Endothelial cell of umbilical vein (primary cell): ENCODE data around the gene SPRED2. TPM values are rescaled to one million over a fixed set of nuclear protein-coding genes. Genes with fewer than 3 reads are reported as not detected.

ENCODE experiments used
- BruUV-seq: library from RNA; stranded (reverse); fragments of 400-500 nt; replicated peaks from 2 replicates; lab custom pipeline; 2021; lab: Mats Ljungman, UMichigan
- CTCF ChIA-PET: fragments of 300-600, 350-600 bp; sonication (Branson Sonifier 250); formaldehyde crosslinking; loops from one replicate; lab custom pipeline; 2021; ENCODE audit warnings: antibody characterized with exemption, inconsistent platforms; lab: Charles Lee
- POLR2A ChIA-PET: fragments of 300-600, 350-600 bp; sonication (Branson Sonifier 250); formaldehyde crosslinking; loops from one replicate; lab custom pipeline; 2021; ENCODE audit warnings: antibody characterized with exemption, inconsistent platforms; lab: Charles Lee
- DNase-seq: peaks from one replicate; pipeline ENCODE4 v3.0.0-alpha.2; 2011; ENCODE audit warnings: low read depth, low spot score
- FAIRE-seq: peaks from 2 replicates; lab custom pipeline; 2011; peaks lifted over from hg19 to GRCh38; lab: Jason Lieb, UNC
- H2AFZ ChIP-seq: 2 replicates; pipeline ENCODE4 v1.6.0; 2012; ENCODE audit warnings: low read depth, low read length, control low read depth, inconsistent platforms
- H3K27ac ChIP-seq: 2 replicates; pipeline ENCODE4 v1.5.1; 2011; ENCODE audit warnings: low read depth, mild to moderate bottlenecking, control low read depth, low read length, moderate library complexity; ENCODE audit not compliant: insufficient read depth
- H3K27me3 ChIP-seq, 2 experiments: 2 replicates each; pipeline versions ENCODE4 v1.6.0 to v1.6.1; 2011; ENCODE audit warnings: low read length in 2 of 2, mixed read lengths in 1 of 2; ENCODE audit not compliant: control insufficient read depth in 2 of 2, insufficient read depth in 2 of 2
- H3K36me3 ChIP-seq, 2 experiments: 2 replicates in 1 of 2; 3 replicates in 1 of 2; pipeline ENCODE4 v1.5.1; 2011; ENCODE audit warnings: low read length in 2 of 2, mild to moderate bottlenecking in 1 of 2, moderate library complexity in 1 of 2; ENCODE audit not compliant: control insufficient read depth in 2 of 2, insufficient read depth in 2 of 2; ENCODE audit errors: extremely low read depth in 1 of 2
- H3K4me1 ChIP-seq: 3 replicates; pipeline ENCODE4 v1.5.1; 2011; ENCODE audit warnings: mild to moderate bottlenecking, low read length; ENCODE audit not compliant: control insufficient read depth, insufficient read depth; ENCODE audit errors: extremely low read depth
- H3K4me2 ChIP-seq: 2 replicates; pipeline ENCODE4 v1.6.1; 2011; ENCODE audit warnings: low read length, control low read depth, mixed read lengths; ENCODE audit not compliant: insufficient read depth
- H3K4me3 ChIP-seq, 3 experiments: fragments of 200-600 bp in 1 of 3; sonication (generic), shearing (Covaris generic) in 1 of 3; replicated peaks in 1 of 3; 2 replicates each; pipeline ENCODE4 v1.5.1; 2011 to 2016; ENCODE audit warnings: control low read depth in 3 of 3, low read length in 3 of 3, mild to moderate bottlenecking in 2 of 3, inconsistent platforms in 1 of 3, low read depth in 1 of 3, moderate library complexity in 1 of 3; ENCODE audit not compliant: insufficient read depth in 1 of 3
- H3K79me2 ChIP-seq: 2 replicates; pipeline ENCODE4 v1.6.0; 2012; ENCODE audit warnings: low read length, inconsistent platforms; ENCODE audit not compliant: control insufficient read depth, insufficient read depth
- H3K9ac ChIP-seq: replicated peaks from 2 replicates; pipeline ENCODE3; 2011; ENCODE audit warnings: low read length, control low read depth; ENCODE audit not compliant: insufficient read depth; ENCODE audit errors: extremely low read depth
- H3K9me1 ChIP-seq: replicated peaks from 3 replicates; pipeline ENCODE4 v1.6.0; 2011; ENCODE audit warnings: mild to moderate bottlenecking, low read length; ENCODE audit not compliant: control insufficient read depth, insufficient read depth; ENCODE audit errors: extremely low read depth
- H3K9me3 ChIP-seq: replicated peaks from 2 replicates; pipeline ENCODE4 v1.5.1; 2012; ENCODE audit warnings: low read length, inconsistent platforms; ENCODE audit not compliant: control insufficient read depth, insufficient read depth
- H4K20me1 ChIP-seq: replicated peaks from 2 replicates; pipeline ENCODE3; 2011; ENCODE audit warnings: mild to moderate bottlenecking, low read length; ENCODE audit not compliant: control insufficient read depth, insufficient read depth; ENCODE audit errors: extremely low read depth
- EZH2 ChIP-seq: IDR thresholded peaks from 2 replicates; pipeline ENCODE4 v1.6.1; 2012; ENCODE audit warnings: borderline replicate concordance, low read depth, mild to moderate bottlenecking, moderate library complexity, low read length, inconsistent platforms; ENCODE audit not compliant: severe bottlenecking
- FOS ChIP-seq: IDR thresholded peaks from 2 replicates; pipeline ENCODE4 v1.6.1; 2011; ENCODE audit warnings: mild to moderate bottlenecking, low read length, moderate library complexity, borderline replicate concordance; ENCODE audit not compliant: insufficient read depth
- GATA2 ChIP-seq: IDR thresholded peaks from 2 replicates; pipeline ENCODE4 v1.7.0; 2011; ENCODE audit warnings: low read depth, mild to moderate bottlenecking, moderate library complexity, mixed read lengths, low read length; ENCODE audit not compliant: insufficient read length, insufficient read depth
- JUN ChIP-seq: IDR thresholded peaks from 2 replicates; pipeline ENCODE4 v1.6.1; 2011; ENCODE audit warnings: borderline replicate concordance, low read depth; ENCODE audit not compliant: insufficient read length, insufficient read depth
- MYC ChIP-seq: IDR thresholded peaks from one replicate; pipeline ENCODE4 v1.6.1; 2011; ENCODE audit warnings: mild to moderate bottlenecking, low read depth, low read length
- POLR2A ChIP-seq: IDR thresholded peaks from 2 replicates; pipeline ENCODE4 v1.6.1; 2012; ENCODE audit warnings: low read depth, mild to moderate bottlenecking, control low read depth, low read length
- POLR2AphosphoS5 ChIP-seq: IDR thresholded peaks from 2 replicates; pipeline ENCODE4 v1.6.1; 2012; ENCODE audit warnings: low read depth, mild to moderate bottlenecking, control low read depth, low read length, moderate library complexity; ENCODE audit not compliant: insufficient read depth
- dilution Hi-C: fragments of 300-500 bp; cut with MboI; formaldehyde crosslinking; loops from one replicate; pipeline ENCODE4 v1.15.0; 2019; ENCODE audit warnings: low sequenced_read_pairs; ENCODE audit not compliant: extremely low pct_ligation_motif_present
- intact Hi-C: fragments of 100-400 bp; cut with micrococcal nuclease; formaldehyde crosslinking; loops from one replicate; pipeline ENCODE4 v1.10.0; 2022
- polyA plus RNA-seq, 4 experiments: library from polyadenylated mRNA; depleted of rRNA in 3 of 4; stranded (reverse) in 3 of 4; unstranded in 1 of 4; fragments of >200 nt; gene quantifications; 2 replicates each; pipeline versions ENCODE4 v1.2.1 to v1.2.3, GENCODE V29; 2011 to 2012; ENCODE audit warnings: missing spikeins in 1 of 4
- total RNA-seq: library from RNA; stranded (reverse); gene quantifications from 2 replicates; pipeline ENCODE4 v1.2.3, GENCODE V29; 2021
- TF ChIP-seq, protein P1 (sequence below): IDR thresholded peaks from 2 replicates; pipeline ENCODE4 v1.6.1; 2011; ENCODE audit not compliant: insufficient read depth, insufficient read length
- TF ChIP-seq, protein P2 (sequence below), 2 donors: IDR thresholded peaks; 1 replicate in 1 of 2; 2 replicates in 1 of 2; pipeline ENCODE4 v1.5.1; 2011; ENCODE audit warnings: low read length in 2 of 2, mild to moderate bottlenecking in 2 of 2, moderate library complexity in 2 of 2, control low read depth in 1 of 2, inconsistent platforms in 1 of 2, low read depth in 1 of 2; ENCODE audit not compliant: insufficient read depth in 1 of 2; ENCODE audit errors: extremely low read depth in 1 of 2

Gene SPRED2
- total and polyA plus RNA-seq, 2 donors (not counting 3 experiments of a cell fraction or from before 2014, with no cell fraction given), result 3.6 to 9.6 TPM

DNA sequence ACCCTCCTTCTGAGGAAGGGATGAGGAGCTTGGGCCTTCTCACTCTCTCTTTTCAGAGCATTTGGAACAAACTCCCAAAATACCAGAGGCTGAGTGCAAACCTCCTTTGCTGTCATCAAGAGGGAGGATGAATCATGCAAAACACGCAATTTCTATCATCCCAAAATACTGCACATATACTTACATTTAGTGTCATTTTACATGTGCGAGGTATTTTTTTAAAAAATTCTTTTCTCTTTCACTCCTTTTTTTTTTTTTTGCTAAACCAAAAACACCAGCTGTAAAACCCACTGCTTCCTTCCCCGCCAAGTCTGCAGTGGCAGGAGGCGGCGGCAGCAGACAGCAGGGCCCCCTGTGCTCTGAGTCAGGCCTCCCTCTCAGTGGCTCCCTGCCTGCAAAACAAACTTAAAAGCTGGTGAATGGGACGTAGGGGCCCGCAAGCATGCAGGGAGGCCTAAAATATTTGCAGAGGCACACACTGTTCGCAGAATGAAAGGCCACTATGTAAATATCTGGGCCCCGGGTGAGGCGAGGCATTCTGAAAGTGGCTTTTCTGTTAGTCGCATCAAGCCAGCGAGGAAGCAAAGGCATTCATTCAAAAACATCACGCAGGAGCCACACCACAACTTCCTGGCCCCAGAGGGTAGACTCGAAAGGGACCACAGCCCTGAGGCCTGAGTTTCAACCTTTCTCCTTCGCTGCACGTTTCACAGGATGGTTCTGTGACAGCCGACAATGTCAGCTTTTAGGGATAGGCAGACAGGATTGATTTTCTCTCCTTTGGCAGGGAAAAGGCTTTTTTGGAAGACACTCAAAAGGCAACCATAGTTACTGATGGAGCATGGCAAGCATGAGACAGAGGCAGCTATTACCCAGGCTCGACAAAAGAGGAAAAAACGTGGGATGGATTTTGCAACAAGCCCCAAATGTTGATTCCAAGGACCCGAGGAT lies 131.4 kb downstream of the SPRED2 start:
- intact Hi-C loops (no loop called here), dilution Hi-C loops (no loop called here)
- TF ChIP-seq, protein P1, sequence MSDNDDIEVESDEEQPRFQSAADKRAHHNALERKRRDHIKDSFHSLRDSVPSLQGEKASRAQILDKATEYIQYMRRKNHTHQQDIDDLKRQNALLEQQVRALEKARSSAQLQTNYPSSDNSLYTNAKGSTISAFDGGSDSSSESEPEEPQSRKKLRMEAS, result no peak
- TF ChIP-seq FOS, result no peak
- TF ChIP-seq MYC, result no peak
- Histone ChIP-seq H3K9me3 (no peaks in the 10 kb centered on the region), H3K27me3 (peaks cover 9 to 22% of the 10 kb centered on the region in 2 experiments), H3K36me3 (no peaks in the 10 kb centered on the region), H3K4me1 (peaks cover 2% of the 10 kb centered on the region), H3K9ac (no peak overlapping the region), H3K79me2 (no peaks in the 10 kb centered on the region), H2AFZ (no peak overlapping the region), H3K27ac (no peak overlapping the region), H3K4me2 (no peak overlapping the region), H3K4me3 (no peak overlapping the region), H4K20me1 (no peaks in the 10 kb centered on the region), H3K9me1 (no peaks in the 10 kb centered on the region)
- POLR2A ChIA-PET, result no interaction called here
- CTCF ChIA-PET, result no interaction called here
- BruUV-seq, result no TSS peak
- DNase-seq (no peak), FAIRE-seq (no peak)

DNA sequence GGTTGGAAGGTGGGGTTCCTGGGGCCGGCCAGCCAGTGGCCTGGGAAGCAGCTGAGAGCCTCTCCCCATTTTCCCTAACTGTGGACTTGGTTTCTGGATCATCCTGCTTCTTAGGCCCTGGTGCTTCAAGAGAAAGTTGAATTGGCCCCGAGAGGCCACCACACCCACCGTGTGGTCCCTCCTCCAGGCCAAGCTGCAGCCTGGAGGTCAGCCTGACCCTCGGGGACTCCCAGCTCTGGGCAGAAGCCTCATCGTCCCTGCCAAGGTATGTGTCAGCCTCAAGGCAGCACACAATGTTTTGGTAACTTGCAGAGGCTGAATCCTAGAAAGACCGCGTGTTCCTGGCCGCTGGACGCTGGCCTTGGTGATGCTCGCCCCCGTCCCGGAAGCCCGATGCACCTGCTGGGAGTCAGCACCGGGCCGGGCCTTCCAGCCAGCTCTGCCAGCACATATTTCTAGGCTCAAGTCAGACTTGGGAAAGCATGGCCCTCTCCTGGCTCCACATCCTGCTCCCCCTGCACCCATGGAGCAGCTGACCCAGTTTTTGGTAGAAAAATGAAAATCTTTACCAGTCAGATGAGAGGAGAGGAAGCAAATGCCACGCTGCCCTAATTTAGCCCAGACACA lies 132.2 kb downstream of the SPRED2 start:
- no peak for FAIRE-seq
- CTCF ChIA-PET, result no interaction called here
- H3K27me3 ChIP-seq, result peaks cover 9 to 25% of the 10 kb centered on the region in 2 experiments

More for the DNA sequence above, 132.2 kb downstream of the SPRED2 start:
- no TSS peak for BruUV-seq
- intact Hi-C loops (no loop called here), dilution Hi-C loops (no loop called here)
- Histone ChIP-seq H3K79me2 (no peaks in the 10 kb centered on the region), H3K4me2 (no peak overlapping the region), H3K4me1 (peaks cover 2% of the 10 kb centered on the region), H3K9me3 (no peaks in the 10 kb centered on the region), H3K36me3 (no peaks in the 10 kb centered on the region), H3K9ac (no peak overlapping the region), H3K4me3 (no peak overlapping the region), H3K9me1 (no peaks in the 10 kb centered on the region), H3K27ac (no peak overlapping the region), H4K20me1 (no peaks in the 10 kb centered on the region), H2AFZ (no peak overlapping the region)
- TF ChIP-seq POLR2A, result no peak
- no peak for TF ChIP-seq MYC
- TF ChIP-seq EZH2, result no peak
- TF ChIP-seq POLR2AphosphoS5, result no peak
- no peak for TF ChIP-seq FOS
- no peak for TF ChIP-seq GATA2
- TF ChIP-seq, protein P1, result no peak
- TF ChIP-seq, protein P2, sequence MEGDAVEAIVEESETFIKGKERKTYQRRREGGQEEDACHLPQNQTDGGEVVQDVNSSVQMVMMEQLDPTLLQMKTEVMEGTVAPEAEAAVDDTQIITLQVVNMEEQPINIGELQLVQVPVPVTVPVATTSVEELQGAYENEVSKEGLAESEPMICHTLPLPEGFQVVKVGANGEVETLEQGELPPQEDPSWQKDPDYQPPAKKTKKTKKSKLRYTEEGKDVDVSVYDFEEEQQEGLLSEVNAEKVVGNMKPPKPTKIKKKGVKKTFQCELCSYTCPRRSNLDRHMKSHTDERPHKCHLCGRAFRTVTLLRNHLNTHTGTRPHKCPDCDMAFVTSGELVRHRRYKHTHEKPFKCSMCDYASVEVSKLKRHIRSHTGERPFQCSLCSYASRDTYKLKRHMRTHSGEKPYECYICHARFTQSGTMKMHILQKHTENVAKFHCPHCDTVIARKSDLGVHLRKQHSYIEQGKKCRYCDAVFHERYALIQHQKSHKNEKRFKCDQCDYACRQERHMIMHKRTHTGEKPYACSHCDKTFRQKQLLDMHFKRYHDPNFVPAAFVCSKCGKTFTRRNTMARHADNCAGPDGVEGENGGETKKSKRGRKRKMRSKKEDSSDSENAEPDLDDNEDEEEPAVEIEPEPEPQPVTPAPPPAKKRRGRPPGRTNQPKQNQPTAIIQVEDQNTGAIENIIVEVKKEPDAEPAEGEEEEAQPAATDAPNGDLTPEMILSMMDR (IDR thresholded peaks at IDR 0.05; ENCODE audit: extremely low read depth in 1 of 2, insufficient read depth in 1 of 2, low read depth in 1 of 2, low read length in 2 of 2), result no peak
- no peak for TF ChIP-seq JUN
- DNase-seq, result no peak
- POLR2A ChIA-PET, result no interaction called here
